Endothelial cell of umbilical vein (primary cell): ENCODE results near the gene PERP. TPM values are rescaled to one million over a fixed set of nuclear protein-coding genes. Genes with fewer than 3 reads are reported as not detected.

Experiments used
- BruUV-seq: library from RNA; stranded (reverse); fragments of 400-500 nt; replicated peaks from 2 replicates; lab custom pipeline; 2021; lab: Mats Ljungman, UMichigan
- CTCF ChIA-PET: fragments of 300-600, 350-600 bp; sonication (Branson Sonifier 250); formaldehyde crosslinking; loops from one replicate; lab custom pipeline; 2021; ENCODE audit warnings: antibody characterized with exemption, inconsistent platforms; lab: Charles Lee
- POLR2A ChIA-PET: fragments of 300-600, 350-600 bp; sonication (Branson Sonifier 250); formaldehyde crosslinking; loops from one replicate; lab custom pipeline; 2021; ENCODE audit warnings: antibody characterized with exemption, inconsistent platforms; lab: Charles Lee
- DNase-seq: peaks from one replicate; pipeline ENCODE4 v3.0.0-alpha.2; 2011; ENCODE audit warnings: low read depth, low spot score
- FAIRE-seq: peaks from 2 replicates; lab custom pipeline; 2011; peaks lifted over from hg19 to GRCh38; lab: Jason Lieb, UNC
- H2AFZ ChIP-seq: 2 replicates; pipeline ENCODE4 v1.6.0; 2012; ENCODE audit warnings: low read depth, low read length, control low read depth, inconsistent platforms
- H3K27ac ChIP-seq: 2 replicates; pipeline ENCODE4 v1.5.1; 2011; ENCODE audit warnings: low read depth, mild to moderate bottlenecking, control low read depth, low read length, moderate library complexity; ENCODE audit not compliant: insufficient read depth
- H3K27me3 ChIP-seq, 2 experiments: 2 replicates each; pipeline versions ENCODE4 v1.6.0 to v1.6.1; 2011; ENCODE audit warnings: low read length in 2 of 2, mixed read lengths in 1 of 2; ENCODE audit not compliant: control insufficient read depth in 2 of 2, insufficient read depth in 2 of 2
- H3K36me3 ChIP-seq, 2 experiments: 2 replicates in 1 of 2; 3 replicates in 1 of 2; pipeline ENCODE4 v1.5.1; 2011; ENCODE audit warnings: low read length in 2 of 2, mild to moderate bottlenecking in 1 of 2, moderate library complexity in 1 of 2; ENCODE audit not compliant: control insufficient read depth in 2 of 2, insufficient read depth in 2 of 2; ENCODE audit errors: extremely low read depth in 1 of 2
- H3K4me1 ChIP-seq: 3 replicates; pipeline ENCODE4 v1.5.1; 2011; ENCODE audit warnings: mild to moderate bottlenecking, low read length; ENCODE audit not compliant: control insufficient read depth, insufficient read depth; ENCODE audit errors: extremely low read depth
- H3K4me2 ChIP-seq: 2 replicates; pipeline ENCODE4 v1.6.1; 2011; ENCODE audit warnings: low read length, control low read depth, mixed read lengths; ENCODE audit not compliant: insufficient read depth
- H3K4me3 ChIP-seq, 3 experiments: fragments of 200-600 bp in 1 of 3; sonication (generic), shearing (Covaris generic) in 1 of 3; replicated peaks in 1 of 3; 2 replicates each; pipeline ENCODE4 v1.5.1; 2011 to 2016; ENCODE audit warnings: control low read depth in 3 of 3, low read length in 3 of 3, mild to moderate bottlenecking in 2 of 3, inconsistent platforms in 1 of 3, low read depth in 1 of 3, moderate library complexity in 1 of 3; ENCODE audit not compliant: insufficient read depth in 1 of 3
- H3K79me2 ChIP-seq: 2 replicates; pipeline ENCODE4 v1.6.0; 2012; ENCODE audit warnings: low read length, inconsistent platforms; ENCODE audit not compliant: control insufficient read depth, insufficient read depth
- H3K9ac ChIP-seq: replicated peaks from 2 replicates; pipeline ENCODE3; 2011; ENCODE audit warnings: low read length, control low read depth; ENCODE audit not compliant: insufficient read depth; ENCODE audit errors: extremely low read depth
- H3K9me1 ChIP-seq: replicated peaks from 3 replicates; pipeline ENCODE4 v1.6.0; 2011; ENCODE audit warnings: mild to moderate bottlenecking, low read length; ENCODE audit not compliant: control insufficient read depth, insufficient read depth; ENCODE audit errors: extremely low read depth
- H3K9me3 ChIP-seq: replicated peaks from 2 replicates; pipeline ENCODE4 v1.5.1; 2012; ENCODE audit warnings: low read length, inconsistent platforms; ENCODE audit not compliant: control insufficient read depth, insufficient read depth
- H4K20me1 ChIP-seq: replicated peaks from 2 replicates; pipeline ENCODE3; 2011; ENCODE audit warnings: mild to moderate bottlenecking, low read length; ENCODE audit not compliant: control insufficient read depth, insufficient read depth; ENCODE audit errors: extremely low read depth
- CTCF ChIP-seq, 2 donors: IDR thresholded peaks; 1 replicate in 1 of 2; 2 replicates in 1 of 2; pipeline ENCODE4 v1.5.1; 2011; ENCODE audit warnings: low read length in 2 of 2, mild to moderate bottlenecking in 2 of 2, moderate library complexity in 2 of 2, control low read depth in 1 of 2, inconsistent platforms in 1 of 2, low read depth in 1 of 2; ENCODE audit not compliant: insufficient read depth in 1 of 2; ENCODE audit errors: extremely low read depth in 1 of 2
- EZH2 ChIP-seq: IDR thresholded peaks from 2 replicates; pipeline ENCODE4 v1.6.1; 2012; ENCODE audit warnings: borderline replicate concordance, low read depth, mild to moderate bottlenecking, moderate library complexity, low read length, inconsistent platforms; ENCODE audit not compliant: severe bottlenecking
- FOS ChIP-seq: IDR thresholded peaks from 2 replicates; pipeline ENCODE4 v1.6.1; 2011; ENCODE audit warnings: mild to moderate bottlenecking, low read length, moderate library complexity, borderline replicate concordance; ENCODE audit not compliant: insufficient read depth
- GATA2 ChIP-seq: IDR thresholded peaks from 2 replicates; pipeline ENCODE4 v1.7.0; 2011; ENCODE audit warnings: low read depth, mild to moderate bottlenecking, moderate library complexity, mixed read lengths, low read length; ENCODE audit not compliant: insufficient read length, insufficient read depth
- JUN ChIP-seq: IDR thresholded peaks from 2 replicates; pipeline ENCODE4 v1.6.1; 2011; ENCODE audit warnings: borderline replicate concordance, low read depth; ENCODE audit not compliant: insufficient read length, insufficient read depth
- MYC ChIP-seq: IDR thresholded peaks from one replicate; pipeline ENCODE4 v1.6.1; 2011; ENCODE audit warnings: mild to moderate bottlenecking, low read depth, low read length
- POLR2A ChIP-seq: IDR thresholded peaks from 2 replicates; pipeline ENCODE4 v1.6.1; 2012; ENCODE audit warnings: low read depth, mild to moderate bottlenecking, control low read depth, low read length
- POLR2AphosphoS5 ChIP-seq: IDR thresholded peaks from 2 replicates; pipeline ENCODE4 v1.6.1; 2012; ENCODE audit warnings: low read depth, mild to moderate bottlenecking, control low read depth, low read length, moderate library complexity; ENCODE audit not compliant: insufficient read depth
- dilution Hi-C: fragments of 300-500 bp; cut with MboI; formaldehyde crosslinking; loops from one replicate; pipeline ENCODE4 v1.15.0; 2019; ENCODE audit warnings: low sequenced_read_pairs; ENCODE audit not compliant: extremely low pct_ligation_motif_present
- intact Hi-C: fragments of 100-400 bp; cut with micrococcal nuclease; formaldehyde crosslinking; loops from one replicate; pipeline ENCODE4 v1.10.0; 2022
- polyA plus RNA-seq, 4 experiments: library from polyadenylated mRNA; depleted of rRNA in 3 of 4; stranded (reverse) in 3 of 4; unstranded in 1 of 4; fragments of >200 nt; gene quantifications; 2 replicates each; pipeline versions ENCODE4 v1.2.1 to v1.2.3, GENCODE V29; 2011 to 2012; ENCODE audit warnings: missing spikeins in 1 of 4
- total RNA-seq: library from RNA; stranded (reverse); gene quantifications from 2 replicates; pipeline ENCODE4 v1.2.3, GENCODE V29; 2021
- TF ChIP-seq, protein P1 (sequence below): IDR thresholded peaks from 2 replicates; pipeline ENCODE4 v1.6.1; 2011; ENCODE audit not compliant: insufficient read depth, insufficient read length

The PERP gene
- total and polyA plus RNA-seq, 2 donors (not counting 3 experiments of a cell fraction or from before 2014, with no cell fraction given) = 15.7 to 27.4 TPM

DNA sequence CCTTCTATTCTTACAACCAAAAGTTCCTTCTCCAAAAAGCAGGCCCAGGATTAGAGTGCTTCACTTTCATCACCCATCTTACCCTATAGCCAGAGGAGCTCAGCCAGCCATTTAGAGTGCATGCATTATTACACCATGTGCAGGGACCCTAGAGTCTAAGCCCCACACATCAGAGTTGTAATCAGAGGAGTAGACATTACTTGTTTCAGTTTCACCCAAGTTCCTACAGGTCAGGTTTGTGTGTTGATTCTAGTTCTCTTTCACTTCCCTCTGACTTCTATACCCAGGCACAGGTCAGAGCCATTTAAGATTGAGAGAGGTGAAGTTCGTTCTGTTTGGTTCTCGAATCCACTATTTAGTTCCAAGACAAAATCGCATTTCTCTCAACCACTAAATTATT, 38.2 kb upstream of the PERP start:
- CTCF ChIA-PET = interaction anchor here (1.0 kb wide), 1 partner anchor 12 kb away, joined by 3 read pairs; no protein-coding TSS in a partner anchor

More for the DNA sequence above, 38.2 kb upstream of the PERP start:
- H3K9me3 ChIP-seq = no peaks in the 10 kb centered on the region
- no peaks in the 10 kb centered on the region for H4K20me1 ChIP-seq
- intact Hi-C loops (no loop called here), dilution Hi-C loops (no loop called here)
- FAIRE-seq = no peak
- no TSS peak for BruUV-seq
- no peak for TF ChIP-seq GATA2
- TF ChIP-seq FOS = no peak
- TF ChIP-seq EZH2 = no peak
- TF ChIP-seq CTCF (IDR thresholded peaks at IDR 0.05; ENCODE audit: extremely low read depth in 1 of 2, insufficient read depth in 1 of 2, low read depth in 1 of 2, low read length in 2 of 2) = no peak
- no peak for TF ChIP-seq JUN
- no peak for TF ChIP-seq POLR2A
- no peak for TF ChIP-seq POLR2AphosphoS5
- TF ChIP-seq, protein P1, sequence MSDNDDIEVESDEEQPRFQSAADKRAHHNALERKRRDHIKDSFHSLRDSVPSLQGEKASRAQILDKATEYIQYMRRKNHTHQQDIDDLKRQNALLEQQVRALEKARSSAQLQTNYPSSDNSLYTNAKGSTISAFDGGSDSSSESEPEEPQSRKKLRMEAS = no peak
- TF ChIP-seq MYC = no peak
- H3K4me2 ChIP-seq = no peak overlapping the region
- H3K4me3 ChIP-seq = no peak overlapping the region
- DNase-seq = no peak
- H3K9ac ChIP-seq = no peak overlapping the region
- H2AFZ ChIP-seq = no peak overlapping the region
- H3K9me1 ChIP-seq = no peaks in the 10 kb centered on the region
- H3K27me3 ChIP-seq = peaks cover 3 to 6% of the 10 kb centered on the region in 2 experiments
- no peaks in the 10 kb centered on the region for H3K4me1 ChIP-seq
- H3K36me3 ChIP-seq = no peaks in the 10 kb centered on the region
- POLR2A ChIA-PET = no interaction called here
- no peak overlapping the region for H3K27ac ChIP-seq
- no peaks in the 10 kb centered on the region for H3K79me2 ChIP-seq
